SU-DHL-6 (cell line): ENCODE results near the gene LRGUK.

Source experiments
- H2AFZ ChIP-seq: fragments of 200-600 bp; sonication (generic); 2 replicates; pipeline ENCODE4 v1.6.1; 2014; ENCODE audit warnings: low read depth, mild to moderate bottlenecking, moderate library complexity, mixed read lengths, antibody characterized with exemption, low read length; ENCODE audit not compliant: severe bottlenecking
- H3F3A ChIP-seq: fragments of 200-600 bp; shearing (Covaris generic); 2 replicates; pipeline ENCODE4 v1.6.0; 2016; ENCODE audit warnings: antibody characterized with exemption, mild to moderate bottlenecking; ENCODE audit not compliant: insufficient read depth
- H3K27ac ChIP-seq: fragments of 200-600 bp; sonication (generic); 2 replicates; pipeline ENCODE4 v1.5.1; 2016; ENCODE audit warnings: low read depth, mild to moderate bottlenecking, low read length, moderate library complexity, mixed read lengths
- H3K27me3 ChIP-seq: fragments of 200-600 bp; sonication (generic), shearing (Covaris generic); 2 replicates; pipeline ENCODE4 v1.6.0; 2014; ENCODE audit warnings: mild to moderate bottlenecking, low read length
- H3K36me3 ChIP-seq: fragments of 200-600 bp; sonication (generic); 2 replicates; pipeline ENCODE4 v1.6.1; 2014; ENCODE audit warnings: mild to moderate bottlenecking, low read length, mixed read lengths
- H3K4me2 ChIP-seq: fragments of 300-600, 200-600 bp; shearing (Covaris generic), sonication (generic); 2 replicates; pipeline ENCODE4 v1.6.0; 2014; ENCODE audit warnings: low read length, low read depth, mild to moderate bottlenecking; ENCODE audit not compliant: poor library complexity, severe bottlenecking
- H3K4me3 ChIP-seq: fragments of 200-600 bp; sonication (generic); 2 replicates; pipeline ENCODE4 v1.5.1; 2014; ENCODE audit warnings: antibody characterized with exemption, low read length, mild to moderate bottlenecking, mixed read lengths; ENCODE audit not compliant: insufficient read depth, poor library complexity, severe bottlenecking
- H3K79me2 ChIP-seq: fragments of 200-600 bp; sonication (generic); 2 replicates; pipeline ENCODE4 v1.6.1; 2014; ENCODE audit warnings: mild to moderate bottlenecking, low read length, moderate library complexity; ENCODE audit not compliant: insufficient read depth
- H3K9ac ChIP-seq: fragments of 200-600 bp; sonication (generic); 2 replicates; pipeline ENCODE4 v1.7.0; 2014; ENCODE audit warnings: mild to moderate bottlenecking, low read length
- H3K9me2 ChIP-seq: fragments of 200-600 bp; sonication (generic); replicated peaks from 2 replicates; pipeline ENCODE4 v1.6.1; 2014; ENCODE audit warnings: low read length; ENCODE audit not compliant: insufficient read depth
- H3K9me3 ChIP-seq: fragments of 200-600 bp; sonication (generic); 2 replicates; pipeline ENCODE4 v1.6.1; 2014; ENCODE audit warnings: low read length, mixed read lengths; ENCODE audit not compliant: insufficient read depth
- H4K20me1 ChIP-seq: fragments of 200-600 bp; sonication (generic); 2 replicates; pipeline ENCODE4 v1.6.1; 2014; ENCODE audit warnings: low read depth, mild to moderate bottlenecking, antibody characterized with exemption, low read length, moderate library complexity, mixed read lengths
- CTCF ChIP-seq: fragments of 200-600 bp; sonication (generic); IDR thresholded peaks from one replicate; pipeline ENCODE4 v1.5.1; 2017; ENCODE audit warnings: antibody characterized with exemption, mild to moderate bottlenecking, low read length, moderate library complexity; ENCODE audit not compliant: insufficient read depth, poor library complexity, severe bottlenecking
- EZH2phosphoT487 ChIP-seq: fragments of 200-600 bp; sonication (generic), shearing (Covaris generic); conservative IDR thresholded peaks from 2 replicates; pipeline ENCODE4 v1.6.1; 2018; ENCODE audit warnings: mild to moderate bottlenecking, antibody characterized with exemption, low read length, moderate library complexity, mixed read lengths

LRGUK gene

DNA sequence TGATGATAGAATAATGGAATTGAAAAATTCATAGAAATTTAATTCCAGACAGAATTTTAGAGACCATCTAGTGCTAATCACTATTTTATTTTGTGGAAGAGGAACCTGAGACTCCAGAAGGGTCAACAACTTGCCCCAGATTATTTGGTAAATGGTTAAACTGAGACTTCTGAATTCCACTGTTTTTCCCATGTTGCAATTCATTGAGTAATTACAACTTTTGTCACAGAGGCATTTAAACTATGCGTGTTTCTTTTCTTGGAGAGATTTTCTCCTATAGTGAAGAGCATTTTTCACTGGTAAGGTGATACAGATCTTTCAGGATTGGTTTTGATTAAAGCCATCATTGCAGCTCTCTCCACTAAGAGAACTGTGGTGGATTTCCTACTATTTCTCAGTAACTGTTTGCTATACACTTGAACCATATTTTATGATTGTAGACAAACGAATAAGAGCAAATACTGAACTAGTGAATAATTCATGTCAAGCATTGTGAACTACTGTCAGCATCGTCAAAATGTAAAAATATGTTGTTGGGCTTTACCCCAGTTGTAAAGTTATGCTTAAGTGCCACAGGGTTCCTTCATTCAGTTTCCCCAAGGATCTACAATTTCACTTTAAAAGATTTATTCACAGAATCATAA, 26.5 kb downstream of the LRGUK start:
- Histone ChIP-seq H3K79me2 (no peaks in the 10 kb centered on the region), H4K20me1 (no peaks in the 10 kb centered on the region), H3K9me2 (no peaks in the 10 kb centered on the region), H3F3A (no peaks in the 10 kb centered on the region), H3K9ac (no peak overlapping the region), H3K9me3 (no peaks in the 10 kb centered on the region), H2AFZ (no peak overlapping the region), H3K27me3 (no peaks in the 10 kb centered on the region), H3K36me3 (no peaks in the 10 kb centered on the region), H3K27ac (no peak overlapping the region), H3K4me2 (no peak overlapping the region), H3K4me3 (no peak overlapping the region)
- TF ChIP-seq CTCF: no peak
- no peak for TF ChIP-seq EZH2phosphoT487

- Histone ChIP-seq H3K9me3 (no peaks in the 10 kb centered on the region), H3K79me2 (no peaks in the 10 kb centered on the region), H3K4me2 (no peak overlapping the region), H3K4me3 (no peak overlapping the region), H4K20me1 (no peaks in the 10 kb centered on the region), H3K9ac (no peak overlapping the region), H3K27me3 (no peaks in the 10 kb centered on the region), H2AFZ (no peak overlapping the region), H3K36me3 (no peaks in the 10 kb centered on the region), H3F3A (no peaks in the 10 kb centered on the region), H3K27ac (no peak overlapping the region), H3K9me2 (no peaks in the 10 kb centered on the region)
- TF ChIP-seq CTCF: no peak
- TF ChIP-seq EZH2phosphoT487: no peak
These were observed 27.5 kb downstream of the LRGUK start for GRCh38 chr7:134154581-134155130.

GRCh38 chr7:134155206-134155605, 28.1 kb downstream of the LRGUK start:
- no peaks in the 10 kb centered on the region for H4K20me1 ChIP-seq

More at GRCh38 chr7:134155206-134155605, 28.1 kb downstream of the LRGUK start:
- Histone ChIP-seq H3K9me3 (no peaks in the 10 kb centered on the region), H3K36me3 (no peaks in the 10 kb centered on the region), H3K4me2 (no peak overlapping the region), H3K9me2 (no peaks in the 10 kb centered on the region), H3K79me2 (no peaks in the 10 kb centered on the region), H3K4me3 (no peak overlapping the region), H3K9ac (no peak overlapping the region), H3K27me3 (no peaks in the 10 kb centered on the region), H2AFZ (no peak overlapping the region), H3F3A (no peaks in the 10 kb centered on the region), H3K27ac (no peak overlapping the region)
- TF ChIP-seq CTCF (no peak), EZH2phosphoT487 (no peak)
